ENCODE data around the gene LDLRAP1.

- TF ChIP-seq EZH2 (IDR thresholded peaks at IDR 0.05; ENCODE audit: insufficient read depth, low read length) (no peak), CTCF (IDR thresholded peaks at IDR 0.05; ENCODE audit: insufficient read depth, low read depth, low read length) (no peak)
Observed at GRCh38 chr1:25598879-25599278, 55.5 kb downstream of the LDLRAP1 start.

All from astrocyte (in vitro differentiated cells and primary cell).